GM21515 (cell line): Measurements from ENCODE around the gene PLPP7.

Experiments used
- ATAC-seq: cut with Tn5 transposase; IDR thresholded peaks from one replicate; pipeline ENCODE4 v1.9.1; 2021; ENCODE audit not compliant: unreplicated experiment

PLPP7 gene

DNA sequence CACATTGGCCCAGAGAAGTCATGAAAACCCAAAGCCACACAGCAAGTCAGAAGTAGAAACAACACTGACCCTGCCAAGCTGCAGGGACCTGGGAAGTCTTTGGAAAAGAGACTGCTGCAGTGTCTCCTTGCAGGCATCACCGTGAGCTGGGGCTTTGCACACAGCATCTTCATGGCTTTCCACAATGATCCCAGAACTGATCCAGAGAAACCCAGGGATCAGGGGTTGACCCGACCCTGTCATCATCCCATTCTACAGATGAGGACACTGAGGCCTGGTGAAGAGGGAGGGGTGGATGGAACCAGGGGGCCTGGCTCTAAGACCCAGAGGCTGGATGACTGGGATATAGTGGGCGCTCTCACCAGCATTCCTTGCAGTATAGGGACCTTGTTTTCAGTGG, 8.9 kb upstream of the PLPP7 start:
- no peak for ATAC-seq

DNA sequence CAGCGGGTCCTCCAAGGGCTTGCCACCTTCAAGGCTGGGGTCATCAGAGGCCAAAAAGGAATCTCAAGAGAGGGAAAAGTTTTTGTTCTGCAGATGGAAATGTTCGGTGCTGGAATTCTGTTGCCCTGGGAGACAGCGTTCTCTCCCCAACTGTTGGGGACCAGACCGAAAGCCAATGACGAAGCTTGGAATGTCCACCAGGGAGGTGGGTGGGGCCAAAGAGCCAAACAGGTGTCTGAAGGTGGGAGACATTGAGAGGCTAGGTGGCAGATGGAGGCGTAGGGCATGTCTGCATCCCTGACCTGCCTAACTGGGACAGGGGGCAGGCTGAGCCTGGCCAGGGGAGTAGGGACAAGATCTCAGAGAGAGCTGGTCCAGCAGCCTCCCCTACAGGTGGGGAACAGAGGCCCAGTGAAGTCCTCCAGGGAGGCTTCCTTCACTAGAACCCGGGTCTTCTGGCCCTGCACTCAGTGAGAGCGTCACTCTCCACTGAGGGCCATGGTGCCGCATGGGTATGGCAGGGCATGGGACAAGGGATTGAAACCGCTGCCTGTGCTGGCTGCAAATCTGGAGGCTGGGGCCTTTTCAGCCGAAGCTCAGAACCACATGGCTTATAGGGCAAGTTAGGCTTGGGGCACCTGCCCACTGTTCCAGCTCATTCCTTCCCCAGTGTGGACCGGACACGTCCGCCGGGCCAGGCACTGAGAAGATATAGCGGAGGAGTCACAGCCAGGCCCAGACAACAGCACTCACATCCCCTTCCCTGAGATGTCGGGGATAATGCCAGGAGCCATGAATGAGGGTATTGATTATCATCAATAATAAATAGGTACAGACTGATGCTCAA, 8.2 kb upstream of the PLPP7 start:
- no peak for ATAC-seq

DNA sequence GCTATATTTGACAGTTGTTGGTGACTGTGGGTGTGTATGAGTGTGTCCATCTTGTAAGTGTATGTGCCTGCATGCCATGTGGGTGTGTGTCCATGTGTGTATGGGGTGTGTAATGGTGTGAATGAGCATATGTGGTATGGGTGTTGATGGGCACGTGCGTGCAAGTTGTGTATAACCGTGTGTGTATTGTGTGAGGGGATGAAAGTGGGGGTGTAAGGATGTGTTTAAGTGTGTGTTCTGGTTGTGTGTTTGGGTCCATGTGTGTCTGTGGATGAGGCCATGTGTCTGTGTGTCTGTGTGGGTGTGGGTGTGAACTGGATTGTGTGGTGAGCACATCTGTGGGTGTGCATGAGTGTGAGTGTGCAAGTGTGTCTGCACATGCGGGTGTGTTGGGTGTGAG, 7.3 kb upstream of the PLPP7 start:
- no peak for ATAC-seq

DNA sequence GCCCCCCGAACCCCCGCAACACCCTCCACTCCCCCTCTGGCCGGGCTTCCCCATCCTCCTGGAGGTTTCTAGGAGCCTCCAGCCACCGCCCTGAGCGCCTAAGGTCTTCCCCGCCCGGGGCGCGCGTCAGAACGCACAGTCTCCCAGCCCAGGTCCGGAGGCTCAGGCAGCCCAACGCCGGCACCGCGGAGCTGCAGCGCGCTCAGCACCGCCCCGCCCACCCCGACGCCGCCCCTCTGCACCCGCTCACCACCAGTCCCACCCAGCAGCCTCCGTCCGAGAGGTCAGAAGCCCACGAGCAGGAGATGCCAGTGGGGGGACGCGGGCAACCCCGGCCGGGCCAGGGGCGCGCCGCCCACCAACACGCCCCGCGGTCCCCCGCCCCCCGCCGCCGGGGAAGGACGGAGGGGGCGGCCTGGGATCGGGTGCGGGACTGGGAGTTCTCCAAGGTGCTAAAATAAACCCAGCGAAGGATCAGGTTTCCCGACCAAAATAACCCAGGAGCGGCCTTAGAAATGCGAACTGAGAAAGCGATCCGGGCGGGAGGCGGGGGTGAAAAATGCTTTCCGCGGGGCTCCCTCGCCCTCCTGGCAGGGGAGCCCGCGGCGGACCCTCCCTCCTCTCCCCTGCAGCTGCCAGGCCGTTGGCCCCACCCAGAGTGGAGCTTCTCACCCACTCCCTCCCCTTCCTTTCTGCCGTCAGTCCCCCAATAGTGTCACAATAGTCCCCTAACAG, 6.7 kb upstream of the PLPP7 start:
- no peak for ATAC-seq

DNA sequence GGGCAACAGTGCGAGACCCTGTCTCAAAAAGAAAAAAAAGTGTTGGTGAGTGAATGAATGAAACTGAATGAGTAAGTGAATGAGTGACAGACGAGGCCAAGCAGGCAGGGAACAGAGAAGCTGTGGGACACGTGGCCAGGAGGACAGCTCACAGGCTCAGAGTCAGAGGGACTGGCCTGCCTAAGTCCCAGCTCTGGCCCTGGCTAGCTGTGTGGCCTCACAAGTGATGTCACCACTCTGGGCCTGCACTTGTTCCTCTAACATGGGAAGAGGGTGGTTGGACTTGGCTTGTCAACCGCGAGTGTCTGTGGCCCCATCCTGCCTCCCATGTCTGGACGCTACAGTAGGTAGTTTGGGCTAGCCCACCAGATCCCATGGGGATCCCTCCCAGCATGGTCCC, 4.7 kb upstream of the PLPP7 start:
- ATAC-seq: no peak

DNA sequence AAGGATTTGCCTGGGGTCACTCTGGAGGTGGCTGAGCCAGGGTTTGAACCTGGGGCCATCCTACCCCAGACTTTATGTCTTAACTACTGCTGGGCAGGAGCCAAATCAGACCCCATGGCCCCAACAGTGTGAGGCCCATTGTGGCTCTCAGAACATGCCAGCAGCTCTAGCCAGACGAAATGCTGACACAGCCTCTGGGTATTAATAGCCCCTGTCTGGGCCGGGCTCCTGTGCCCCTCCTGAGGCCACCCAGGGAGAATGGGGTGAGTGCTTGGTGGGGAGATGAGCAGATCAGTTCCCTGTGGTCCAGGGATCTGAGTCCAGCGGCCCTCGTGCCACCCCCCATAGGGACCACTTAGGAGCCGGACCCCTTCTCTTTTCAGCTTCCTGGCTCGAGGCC, 2.2 kb upstream of the PLPP7 start:
- ATAC-seq: no peak

DNA sequence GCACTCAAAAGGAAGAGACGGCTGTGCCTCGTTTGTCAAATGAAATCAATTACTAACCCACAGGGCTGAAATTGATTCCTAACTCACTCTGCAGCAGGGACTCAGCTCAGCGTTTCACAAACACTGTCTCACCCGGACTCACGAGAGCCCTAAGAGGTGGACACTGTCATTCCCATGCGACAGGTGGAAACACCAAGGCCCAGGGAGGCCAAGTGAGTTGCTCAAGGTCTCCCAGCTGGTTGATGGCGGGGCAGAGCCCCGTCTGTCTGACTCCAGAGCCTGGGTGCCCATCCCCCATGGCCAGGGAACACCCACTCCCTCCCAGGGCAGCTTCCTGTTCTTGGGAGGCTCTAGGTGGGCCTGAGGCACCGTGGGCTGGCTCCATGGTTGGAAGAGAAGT, 1.3 kb upstream of the PLPP7 start:
- no peak for ATAC-seq

DNA sequence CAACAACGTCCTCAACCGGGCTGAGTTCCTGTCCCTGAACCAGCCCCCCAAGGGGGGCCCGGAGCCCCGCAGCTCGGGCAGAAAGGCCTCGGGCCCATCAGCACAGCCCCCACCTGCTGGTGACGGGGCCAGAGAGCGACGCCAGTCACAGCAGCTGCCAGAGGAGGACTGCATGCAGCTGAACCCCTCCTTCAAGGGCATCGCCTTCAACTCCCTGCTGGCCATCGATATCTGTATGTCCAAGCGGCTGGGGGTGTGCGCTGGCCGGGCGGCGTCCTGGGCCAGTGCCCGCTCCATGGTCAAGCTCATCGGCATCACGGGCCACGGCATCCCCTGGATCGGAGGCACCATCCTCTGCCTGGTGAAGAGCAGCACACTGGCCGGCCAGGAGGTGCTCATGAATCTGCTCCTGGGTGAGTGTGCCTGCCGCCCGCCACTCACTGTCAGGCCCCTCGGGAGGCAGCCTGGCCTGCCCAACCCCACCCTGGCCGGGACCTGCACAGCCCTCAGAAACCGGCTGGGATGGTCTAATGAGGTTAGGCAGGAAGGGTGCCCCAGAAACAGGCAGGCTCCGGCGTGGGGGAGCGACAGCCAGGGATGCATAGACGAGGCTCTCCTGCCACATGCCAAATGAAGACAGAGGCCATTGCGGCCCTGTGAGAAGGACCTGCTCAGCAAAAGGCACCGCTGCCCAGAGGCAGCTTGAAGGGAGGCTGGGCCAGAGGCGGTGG, 678 bp downstream of the PLPP7 start:
- ATAC-seq: no peak

DNA sequence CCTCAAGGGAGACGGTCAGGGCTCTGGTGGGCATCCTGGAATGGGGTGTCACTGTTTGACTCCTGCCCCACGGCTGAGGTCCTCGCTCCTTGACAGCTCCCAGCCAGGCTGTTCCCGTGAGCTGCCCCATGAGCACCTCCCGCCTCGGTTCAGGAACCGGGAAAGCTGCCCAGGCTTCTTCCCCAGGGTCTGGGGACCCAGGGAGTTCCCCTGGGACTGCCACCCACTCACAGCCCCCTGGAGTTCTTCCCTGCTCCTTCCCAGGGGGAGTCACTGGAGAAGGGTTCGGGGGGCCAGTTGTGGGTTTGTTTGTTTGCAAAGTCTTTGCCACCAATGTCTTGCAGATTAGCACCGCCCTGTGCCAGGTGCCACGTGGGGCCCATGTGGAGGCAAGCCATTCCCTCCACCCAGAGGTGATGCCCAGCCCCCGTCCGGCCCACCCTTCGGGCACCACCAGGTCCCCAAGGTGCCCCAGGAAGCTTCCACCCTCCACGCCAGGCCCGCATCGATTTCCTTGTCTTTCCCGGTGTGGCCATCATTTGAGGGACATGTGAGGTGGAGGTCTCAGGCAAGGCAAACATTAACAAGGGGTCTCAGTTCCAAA, 1.3 kb downstream of the PLPP7 start:
- no peak for ATAC-seq

DNA sequence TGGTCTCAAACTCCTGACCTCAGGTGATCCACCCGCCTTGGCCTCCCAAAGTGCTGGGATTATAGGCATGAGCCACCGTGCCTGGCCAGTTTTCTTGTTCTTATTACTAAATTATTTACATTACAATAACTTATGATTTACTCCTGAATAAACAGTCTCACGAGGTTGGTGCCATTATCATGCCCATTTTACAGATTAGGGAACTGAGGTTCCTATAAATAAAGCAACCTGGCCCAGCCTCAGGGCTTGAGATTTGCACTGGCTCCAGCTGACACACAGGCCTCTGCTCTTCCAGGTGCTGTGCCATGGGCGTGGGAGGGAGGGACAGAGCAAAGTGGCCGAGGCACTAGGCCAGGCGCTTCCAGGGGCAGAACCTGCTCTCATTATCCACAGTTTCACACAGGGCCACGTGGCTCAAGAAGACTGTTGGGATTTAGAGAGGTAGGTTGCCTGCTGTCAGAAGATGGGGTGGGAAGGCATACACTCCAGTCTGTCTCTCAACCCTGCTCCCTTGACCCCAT, 2.3 kb downstream of the PLPP7 start:
- ATAC-seq: no peak

DNA sequence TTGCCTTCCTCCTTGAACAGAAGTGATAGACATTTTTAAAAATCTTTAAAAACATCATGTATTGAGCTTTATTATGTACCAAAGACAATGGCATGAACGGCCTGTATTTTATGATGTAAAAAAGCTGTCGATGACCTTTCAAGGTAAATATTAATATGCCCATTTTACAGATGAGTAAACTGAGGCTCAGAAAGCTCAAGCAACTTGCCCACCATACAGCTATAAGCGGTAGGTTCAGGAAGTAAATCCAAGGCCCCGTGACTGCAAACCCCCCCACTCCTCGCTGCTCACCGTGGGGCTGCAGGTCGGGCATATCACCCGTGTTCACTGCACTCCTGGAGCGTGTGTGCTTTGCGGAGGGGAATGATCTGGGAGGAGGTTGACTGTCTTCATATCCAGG, 3.4 kb downstream of the PLPP7 start:
- ATAC-seq: no peak

DNA sequence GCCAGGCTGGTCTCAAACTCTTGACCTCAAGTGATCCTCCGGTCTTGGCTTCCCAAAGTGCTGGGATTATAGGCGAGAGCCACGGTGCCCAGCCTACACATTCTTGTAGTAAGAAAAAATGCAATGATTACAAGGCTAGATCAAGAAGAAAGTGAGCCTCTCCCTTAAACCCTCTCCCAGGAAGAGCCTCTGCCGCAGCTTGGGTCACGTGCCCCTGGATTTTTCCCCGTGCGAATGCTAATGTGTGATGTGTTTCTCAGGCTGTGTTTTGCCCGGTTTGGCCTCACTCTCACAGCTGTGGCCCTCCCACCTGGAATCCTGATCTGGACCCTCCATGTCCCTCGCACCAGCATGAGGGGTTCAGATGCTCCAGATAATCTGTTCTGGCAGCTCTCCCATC, 6.9 kb downstream of the PLPP7 start:
- ATAC-seq: no peak

DNA sequence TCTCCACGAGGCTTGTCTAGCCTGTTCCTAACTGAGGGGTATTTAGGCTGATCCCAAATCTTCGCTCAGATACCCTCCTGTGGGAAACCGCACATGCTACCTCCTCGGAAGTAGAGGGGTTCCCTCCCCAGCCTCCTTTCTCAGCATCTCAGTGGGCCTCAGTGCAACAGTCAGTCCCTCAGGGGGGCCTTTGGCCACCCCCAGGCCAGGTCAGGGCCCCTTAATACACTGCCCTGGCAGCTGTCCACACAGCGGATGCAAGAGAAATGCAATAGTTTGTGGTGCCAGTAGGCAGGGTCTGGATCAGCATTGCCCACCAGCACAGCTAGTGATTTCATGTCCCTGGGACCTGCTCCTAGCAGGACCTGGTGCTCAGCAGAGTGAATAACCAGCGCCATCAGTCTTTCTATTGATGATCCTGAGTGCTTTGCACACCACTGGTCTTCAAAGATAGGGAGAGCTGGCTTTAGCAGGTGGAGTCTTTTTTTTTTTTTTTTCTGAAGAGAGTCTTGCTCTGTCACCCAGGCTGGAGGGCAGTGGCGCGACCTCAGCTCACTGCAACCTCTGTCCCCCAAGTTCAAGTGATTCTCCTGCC, 7.5 kb downstream of the PLPP7 start:
- no peak for ATAC-seq

DNA sequence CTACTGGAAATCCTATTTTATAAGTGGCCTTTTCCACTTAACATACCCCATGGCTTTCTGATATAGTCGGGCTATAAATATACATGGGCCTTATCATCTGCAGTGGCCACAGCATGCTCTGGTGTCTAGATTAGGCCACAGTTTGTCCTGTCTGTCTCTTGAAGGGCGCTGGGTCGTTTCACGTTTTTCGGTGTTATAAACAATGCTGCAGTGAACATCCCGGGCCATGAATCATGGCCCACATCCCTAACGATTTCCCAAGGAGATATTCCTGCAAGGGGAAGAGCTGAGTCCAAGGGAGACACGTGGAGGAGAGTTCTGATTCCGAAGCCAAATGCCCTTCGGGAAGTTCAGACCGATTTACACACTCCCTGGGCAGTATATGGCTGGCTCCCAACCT, 8.4 kb downstream of the PLPP7 start:
- no peak for ATAC-seq

DNA sequence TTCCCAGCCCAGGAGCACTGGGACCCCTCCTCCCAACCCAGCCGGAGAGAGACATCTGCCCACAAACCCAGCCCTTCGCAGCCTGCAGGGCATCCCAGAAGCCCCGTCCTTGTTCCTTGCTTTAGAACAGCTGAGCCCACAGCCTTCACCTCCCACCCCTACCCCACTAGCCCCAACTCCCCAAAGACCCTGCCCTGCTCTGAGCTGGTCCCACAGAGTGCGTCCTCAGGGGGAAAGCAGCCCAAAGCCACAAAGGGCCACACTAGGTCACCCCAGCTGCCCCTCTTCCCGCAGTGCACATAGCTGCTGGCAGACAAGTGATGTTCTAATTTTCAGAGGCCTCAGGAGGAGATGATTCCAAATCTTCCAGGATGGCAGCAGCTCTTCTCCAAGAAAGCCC, 8.8 kb downstream of the PLPP7 start:
- no peak for ATAC-seq

DNA sequence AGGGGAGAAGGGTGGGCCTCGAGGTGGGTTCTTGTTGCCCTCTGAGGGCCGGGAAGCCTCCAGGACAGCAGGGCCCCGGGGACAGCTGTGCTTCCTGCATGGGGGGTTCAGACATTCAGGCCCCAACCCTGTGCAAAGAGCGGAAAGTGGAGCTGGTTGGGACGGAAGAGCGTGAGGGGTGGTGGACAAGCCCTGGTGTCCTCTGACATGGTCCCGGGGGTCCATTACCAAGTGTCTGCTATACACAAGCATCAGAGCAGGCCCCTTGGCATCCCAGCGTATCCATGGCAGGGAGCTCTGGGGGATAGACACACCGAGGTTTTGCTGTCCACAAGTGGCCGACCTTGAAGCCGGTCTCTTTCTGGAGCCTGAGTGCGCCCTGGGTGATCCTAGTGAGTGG, 9.3 kb downstream of the PLPP7 start:
- ATAC-seq: no peak

DNA sequence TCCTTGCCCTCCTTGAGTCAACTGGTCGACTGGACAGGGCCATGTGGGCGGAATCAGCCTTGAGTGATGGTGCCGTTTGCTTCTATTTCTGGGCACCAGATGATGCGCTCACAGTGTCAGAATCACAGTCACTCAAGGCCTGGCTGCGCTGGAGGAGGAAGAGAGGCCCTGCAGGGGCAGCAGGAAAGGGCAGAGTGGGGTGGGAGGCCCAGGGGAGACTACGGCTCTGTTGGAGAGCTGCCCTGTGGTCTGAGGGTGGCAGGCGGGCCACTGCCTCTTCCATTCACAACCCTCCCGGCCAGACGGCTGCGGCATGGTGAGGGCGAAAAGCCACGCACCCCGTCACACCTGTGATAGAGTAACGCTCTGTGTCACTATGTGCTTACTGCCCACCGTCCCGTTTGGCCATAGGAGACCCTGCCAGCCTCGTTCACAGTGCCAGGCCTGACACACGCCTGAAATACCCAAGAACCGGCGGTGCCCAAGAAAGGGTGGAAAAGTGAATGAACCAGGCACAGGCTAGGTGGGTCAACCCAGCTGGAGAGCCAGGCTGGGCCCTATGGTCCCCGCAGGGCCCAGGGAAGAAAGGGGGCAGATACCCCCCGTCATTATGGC, 9.9 kb downstream of the PLPP7 start:
- ATAC-seq: no peak

DNA sequence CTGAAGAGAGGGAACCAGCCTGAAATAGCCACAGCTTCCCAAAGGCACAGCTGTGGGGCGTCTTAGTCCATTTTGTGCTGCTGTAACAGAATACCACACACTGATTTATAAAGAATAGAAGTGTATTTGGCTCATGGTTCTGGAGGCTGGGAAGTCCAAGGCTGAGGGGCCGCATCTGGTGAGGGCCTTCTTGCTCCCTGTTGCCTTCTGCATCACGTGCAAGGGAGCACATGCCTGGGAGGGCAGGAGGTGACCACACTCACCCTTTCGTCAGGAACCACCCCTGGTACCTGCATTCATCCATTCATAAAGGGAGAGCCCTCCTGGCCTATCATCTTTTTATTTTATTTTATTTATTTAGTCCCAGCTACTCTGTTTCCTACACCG, 10.4 kb downstream of the PLPP7 start:
- no peak for ATAC-seq

DNA sequence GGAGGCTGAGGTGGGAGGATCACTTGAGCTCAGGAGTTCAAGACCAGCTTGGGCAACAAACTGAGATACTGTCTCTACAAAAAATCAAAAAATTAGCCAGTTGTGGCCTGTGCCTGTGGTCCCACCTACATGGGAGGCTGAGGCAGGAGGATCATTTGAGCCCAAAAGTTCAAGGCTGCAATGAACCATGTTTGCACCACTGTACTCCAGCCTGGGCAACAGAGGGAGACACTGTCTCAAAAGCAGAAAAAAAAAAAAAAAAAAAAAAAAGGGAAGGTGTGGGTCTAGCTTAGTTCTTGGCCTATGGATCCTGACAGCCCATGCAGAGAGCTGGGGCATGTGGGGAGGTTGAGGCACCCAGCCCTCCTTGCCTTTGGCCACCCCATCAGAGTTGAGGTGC, 10.9 kb downstream of the PLPP7 start:
- ATAC-seq: no peak

DNA sequence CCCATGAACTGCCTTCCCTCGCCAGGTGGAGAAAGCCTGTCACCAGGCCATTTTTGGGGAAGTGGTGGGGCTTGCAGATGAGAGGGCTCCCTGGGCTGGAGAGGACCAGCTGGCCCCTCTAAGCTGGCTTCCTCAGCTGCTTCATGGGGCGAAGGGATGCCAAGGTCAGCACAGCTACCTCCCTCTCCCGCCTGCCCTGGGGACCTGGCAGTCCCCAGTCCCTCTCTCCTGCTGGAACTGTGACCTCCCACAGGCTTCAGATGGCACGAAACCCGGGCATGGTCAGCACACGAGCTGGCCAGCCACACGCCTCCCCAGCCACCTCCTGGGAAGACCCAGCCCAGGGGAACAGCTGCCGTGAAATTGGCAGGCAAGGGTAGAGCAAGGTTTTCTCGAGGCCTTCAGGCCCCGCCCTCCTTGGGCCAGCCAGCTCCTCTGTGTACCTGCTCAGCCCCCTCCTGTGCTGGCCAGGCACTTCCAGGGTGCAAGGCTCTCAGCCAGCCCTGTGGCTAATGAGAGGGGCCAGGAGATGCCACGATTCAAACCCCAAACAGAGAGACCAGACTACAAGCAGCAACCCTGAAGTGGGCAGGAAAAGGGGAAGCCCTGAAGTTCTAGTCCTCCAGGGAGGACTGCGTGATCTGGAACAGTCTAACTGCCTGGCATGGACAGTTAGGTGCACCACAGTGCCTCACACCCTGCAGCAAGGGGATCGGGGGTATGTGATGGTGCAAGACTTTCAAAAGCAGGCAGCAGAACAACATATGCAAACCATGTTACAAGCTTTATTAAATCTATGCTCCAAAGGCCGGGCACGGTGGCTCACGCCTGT, 12.9 kb downstream of the PLPP7 start:
- ATAC-seq: no peak
